ENCODE data around the gene MTG1.
"Not testable (repeated sequence)": the region's sequence is repeated elsewhere in the genome, so short reads cannot be mapped to it uniquely, and the experiment has no call there.

MTG1 gene

GRCh38 chr10:133379152-133379800 lies 14.7 kb upstream of the MTG1 start, which contains the start of gene PAOX:
TSS of gene PAOX (plus strand) at chr10:133379262. CDS start at chr10:133379317, 55 bp downstream.
- DNase-seq, result no peak

- no peak for DNase-seq
Observed at GRCh38 chr10:133379801-133380666, 13.9 kb upstream of the MTG1 start.

- no peak for DNase-seq
Observed at GRCh38 chr10:133381036-133381435, 12.9 kb upstream of the MTG1 start.

- no peak for DNase-seq
Observed at GRCh38 chr10:133383551-133383950, 10.4 kb upstream of the MTG1 start.

- no peak for DNase-seq
Observed at GRCh38 chr10:133384071-133384470, 9.9 kb upstream of the MTG1 start.

GRCh38 chr10:133385214-133385613 lies 8.7 kb upstream of the MTG1 start:
- no peak for DNase-seq

- DNase-seq, result not testable (repeated sequence)
Observed at GRCh38 chr10:133386951-133387350, 7.0 kb upstream of the MTG1 start.

GRCh38 chr10:133388236-133388972 lies 5.6 kb upstream of the MTG1 start:
- no peak for DNase-seq

- no peak for DNase-seq
Observed at GRCh38 chr10:133388973-133389818, 4.8 kb upstream of the MTG1 start.

GRCh38 chr10:133390597-133391248 lies 3.2 kb upstream of the MTG1 start:
- DNase-seq, result no peak

- no peak for DNase-seq
Observed at GRCh38 chr10:133391249-133391635, 2.7 kb upstream of the MTG1 start.

GRCh38 chr10:133391761-133392518 lies 2.0 kb upstream of the MTG1 start:
- DNase-seq, result no peak

- no peak for DNase-seq
Observed at GRCh38 chr10:133393401-133394063, 425 bp upstream of the MTG1 start.

- no peak for DNase-seq
Observed at GRCh38 chr10:133394801-133395221, 854 bp downstream of the MTG1 start.

- DNase-seq, result no peak
Observed at GRCh38 chr10:133396035-133396624, 2.2 kb downstream of the MTG1 start.

GRCh38 chr10:133397938-133398337 lies 4.0 kb downstream of the MTG1 start:
- no peak for DNase-seq

- no peak for DNase-seq
Observed at GRCh38 chr10:133399123-133399601, 5.2 kb downstream of the MTG1 start.

GRCh38 chr10:133400624-133401424 lies 6.9 kb downstream of the MTG1 start:
- no peak for DNase-seq

GRCh38 chr10:133401500-133401899 lies 7.5 kb downstream of the MTG1 start:
- no peak for DNase-seq
